ENCODE results near the gene NOD1. TPM values are rescaled to one million over a fixed set of nuclear protein-coding genes. Genes with fewer than 3 reads are reported as not detected.

Gene NOD1
- total RNA-seq, 1 donor from 2014 or later: 32.7 TPM

- Mint-ChIP-seq H3K9me3 (ENCODE audit: unreplicated experiment) (no peaks in the 10 kb centered on the region), H3K27ac (ENCODE audit: unreplicated experiment) (no peak overlapping the region), H3K4me1 (ENCODE audit: unreplicated experiment) (peaks cover 9% of the 10 kb centered on the region), H3K27me3 (ENCODE audit: unreplicated experiment) (no peaks in the 10 kb centered on the region), H3K4me3 (ENCODE audit: unreplicated experiment) (no peak overlapping the region), H3K36me3 (ENCODE audit: low read depth, unreplicated experiment) (peaks cover 31% of the 10 kb centered on the region)
- DNase-seq (ENCODE audit: low spot score): no peak
- TF ChIP-seq CTCF (IDR thresholded peaks at IDR 0.05; ENCODE audit: unreplicated experiment): no peak
These were observed 25.6 kb downstream of the NOD1 start for GRCh38 chr7:30453016-30453415.

- TF ChIP-seq CTCF (IDR thresholded peaks at IDR 0.05; ENCODE audit: unreplicated experiment): no peak
These were observed 26.2 kb downstream of the NOD1 start for GRCh38 chr7:30452280-30452930.

GRCh38 chr7:30451539-30452279, 26.9 kb downstream of the NOD1 start:
- Mint-ChIP-seq H3K36me3 (ENCODE audit: low read depth, unreplicated experiment) (peaks cover 31% of the 10 kb centered on the region), H3K4me1 (ENCODE audit: unreplicated experiment) (peaks cover 9% of the 10 kb centered on the region), H3K27ac (ENCODE audit: unreplicated experiment) (no peak overlapping the region), H3K9me3 (ENCODE audit: unreplicated experiment) (no peaks in the 10 kb centered on the region), H3K27me3 (ENCODE audit: unreplicated experiment) (no peaks in the 10 kb centered on the region), H3K4me3 (ENCODE audit: unreplicated experiment) (peak overlapping the region; percentile 62)
- no peak for TF ChIP-seq CTCF (IDR thresholded peaks at IDR 0.05; ENCODE audit: unreplicated experiment)
- DNase-seq (ENCODE audit: low spot score): no peak

More at GRCh38 chr7:30452280-30452930, 26.2 kb downstream of the NOD1 start:
- Mint-ChIP-seq H3K27ac (ENCODE audit: unreplicated experiment) (no peak overlapping the region), H3K4me3 (ENCODE audit: unreplicated experiment) (no peak overlapping the region), H3K27me3 (ENCODE audit: unreplicated experiment) (no peaks in the 10 kb centered on the region), H3K4me1 (ENCODE audit: unreplicated experiment) (peaks cover 9% of the 10 kb centered on the region), H3K9me3 (ENCODE audit: unreplicated experiment) (no peaks in the 10 kb centered on the region), H3K36me3 (ENCODE audit: low read depth, unreplicated experiment) (peaks cover 32% of the 10 kb centered on the region)
- DNase-seq (ENCODE audit: low spot score): no peak

GRCh38 chr7:30450983-30451497, 27.5 kb downstream of the NOD1 start:
- no peak for DNase-seq (ENCODE audit: low spot score)
- Mint-ChIP-seq H3K9me3 (ENCODE audit: unreplicated experiment) (no peaks in the 10 kb centered on the region), H3K27me3 (ENCODE audit: unreplicated experiment) (no peaks in the 10 kb centered on the region), H3K4me1 (ENCODE audit: unreplicated experiment) (peaks cover 10% of the 10 kb centered on the region), H3K27ac (ENCODE audit: unreplicated experiment) (no peak overlapping the region), H3K4me3 (ENCODE audit: unreplicated experiment) (no peak overlapping the region), H3K36me3 (ENCODE audit: low read depth, unreplicated experiment) (peaks cover 29% of the 10 kb centered on the region)
- TF ChIP-seq CTCF (IDR thresholded peaks at IDR 0.05; ENCODE audit: unreplicated experiment): no peak
